CD14-positive monocyte (primary cell): Measurements from ENCODE around the gene BANK1. TPM values are rescaled to one million over a fixed set of nuclear protein-coding genes. Genes with fewer than 3 reads are reported as not detected.

Experiments used
- DNase-seq, 3 donors: peaks; one replicate each; pipeline ENCODE4 v3.0.0-alpha.2; 2011 to 2022
- H2AFZ ChIP-seq: 2 replicates; pipeline ENCODE4 v1.6.0; 2012; ENCODE audit warnings: mild to moderate bottlenecking, low read depth, low read length, inconsistent platforms; ENCODE audit not compliant: insufficient read depth, poor library complexity, severe bottlenecking
- H3K27ac ChIP-seq, 2 donors: 1 replicate in 1 of 2; 2 replicates in 1 of 2; pipeline ENCODE4 v1.5.1; 2012 to 2013; ENCODE audit warnings: low read length in 2 of 2, control low read depth in 1 of 2, inconsistent platforms in 1 of 2, low read depth in 1 of 2, mild to moderate bottlenecking in 1 of 2
- H3K27me3 ChIP-seq, 2 donors: one replicate each; pipeline versions ENCODE4 v1.6.0 to v1.6.1; 2011 to 2013; ENCODE audit warnings: low read length in 2 of 2; ENCODE audit not compliant: control insufficient read depth in 2 of 2, insufficient read depth in 2 of 2
- H3K36me3 ChIP-seq, 2 donors: replicated peaks in 1 of 2; 1 replicate in 1 of 2; 2 replicates in 1 of 2; pipeline versions ENCODE4 v1.5.1 to v1.6.1; 2012 to 2013; ENCODE audit warnings: low read length in 2 of 2, control low read depth in 1 of 2, inconsistent platforms in 1 of 2, mild to moderate bottlenecking in 1 of 2; ENCODE audit not compliant: insufficient read depth in 2 of 2, control insufficient read depth in 1 of 2
- H3K4me1 ChIP-seq, 2 donors: 1 replicate in 1 of 2; 2 replicates in 1 of 2; pipeline versions ENCODE4 v1.5.1 to v1.6.1; 2012 to 2013; ENCODE audit warnings: low read length in 2 of 2, control low read depth in 1 of 2, inconsistent platforms in 1 of 2, mild to moderate bottlenecking in 1 of 2, moderate library complexity in 1 of 2; ENCODE audit not compliant: insufficient read depth in 2 of 2, control insufficient read depth in 1 of 2
- H3K4me2 ChIP-seq: replicated peaks from 2 replicates; pipeline ENCODE3; 2012; ENCODE audit warnings: low read length, moderate library complexity, mild to moderate bottlenecking; ENCODE audit not compliant: poor library complexity, severe bottlenecking; ENCODE audit errors: extremely low read depth
- H3K4me3 ChIP-seq, 3 experiments: fragments of 200-600 bp in 1 of 3; sonication (generic) in 1 of 3; replicated peaks in 1 of 3; 1 replicate in 2 of 3; 2 replicates in 1 of 3; pipeline ENCODE4 v1.5.1; 2011 to 2013; ENCODE audit warnings: low read length in 3 of 3, mild to moderate bottlenecking in 3 of 3, control low read depth in 2 of 3, low read depth in 2 of 3, inconsistent platforms in 1 of 3, moderate library complexity in 1 of 3
- H3K79me2 ChIP-seq: 2 replicates; pipeline ENCODE4 v1.6.0; 2012; ENCODE audit warnings: mild to moderate bottlenecking, control low read depth, inconsistent platforms, low read length, moderate library complexity; ENCODE audit not compliant: insufficient read depth
- H3K9ac ChIP-seq: 2 replicates; pipeline ENCODE4 v1.6.0; 2017; ENCODE audit warnings: low read length, mild to moderate bottlenecking; ENCODE audit not compliant: insufficient read depth, poor library complexity, severe bottlenecking
- H3K9me3 ChIP-seq, 2 donors: replicated peaks in 1 of 2; 1 replicate in 1 of 2; 2 replicates in 1 of 2; pipeline versions ENCODE4 v1.5.1 to v1.6.1; 2012 to 2013; ENCODE audit warnings: low read length in 2 of 2, control low read depth in 1 of 2; ENCODE audit not compliant: control insufficient read depth in 1 of 2, insufficient read depth in 1 of 2
- H4K20me1 ChIP-seq: 2 replicates; pipeline ENCODE4 v1.6.0; 2012; ENCODE audit warnings: mild to moderate bottlenecking, low read length, control low read depth, moderate library complexity; ENCODE audit not compliant: insufficient read depth
- H3K27ac Mint-ChIP-seq, 7 donors: one replicate each; pipeline ENCODE4 v1.8.0; 2020; ENCODE audit warnings: mild to moderate bottlenecking in 7 of 7, mixed read lengths in 7 of 7, moderate library complexity in 6 of 7, inconsistent platforms in 2 of 7
- H3K27me3 Mint-ChIP-seq, 3 donors: one replicate each; pipeline ENCODE4 v1.8.0; 2021 to 2022; ENCODE audit warnings: low read depth in 3 of 3, mild to moderate bottlenecking in 3 of 3, mixed read lengths in 3 of 3, moderate library complexity in 3 of 3, inconsistent platforms in 1 of 3
- H3K36me3 Mint-ChIP-seq, 2 donors: one replicate each; pipeline ENCODE4 v1.8.0; 2020; ENCODE audit warnings: mixed read lengths in 2 of 2, inconsistent platforms in 1 of 2, mild to moderate bottlenecking in 1 of 2
- H3K4me1 Mint-ChIP-seq: one replicate; pipeline ENCODE4 v1.8.0; 2020; ENCODE audit warnings: mild to moderate bottlenecking, mixed read lengths
- H3K4me3 Mint-ChIP-seq, 2 donors: one replicate each; pipeline ENCODE4 v1.8.0; 2020; ENCODE audit warnings: mild to moderate bottlenecking in 2 of 2, mixed read lengths in 2 of 2, moderate library complexity in 1 of 2
- H3K9me3 Mint-ChIP-seq, 7 donors: one replicate each; pipeline ENCODE4 v1.8.0; 2020 to 2022; ENCODE audit warnings: mixed read lengths in 7 of 7, mild to moderate bottlenecking in 6 of 7, moderate library complexity in 6 of 7, inconsistent platforms in 2 of 7
- CTCF ChIP-seq: fragments of 200-600 bp; IDR thresholded peaks from one replicate; pipeline ENCODE4 v1.8.0; 2022; ENCODE audit warnings: antibody characterized with exemption, mild to moderate bottlenecking
- whole genome bisulfite sequencing: methylation state at CpG from one replicate; pipeline ENCODE4 v1.1.5; 2013; ENCODE audit warnings: missing lambda C conversion rate; ENCODE audit not compliant: insufficient coverage; 5-methylcytosine and 5-hydroxymethylcytosine counted together
- intact Hi-C, 2 donors: fragments of 100-400 bp; cut with micrococcal nuclease; formaldehyde crosslinking; loops; one replicate each; pipeline versions ENCODE4 v1.15.0 to v1.15.1; 2023
- polyA plus RNA-seq, 3 donors: library from polyadenylated mRNA; depleted of rRNA in 1 of 3; unstranded in 2 of 3; stranded (reverse) in 1 of 3; fragments of 300-500 nt in 2 of 3; fragments of >200 nt in 1 of 3; fragmentation: Illumina TruSeq in 2 of 3; gene quantifications; 1 replicate in 2 of 3; 2 replicates in 1 of 3; pipeline ENCODE4 v1.2.3, GENCODE V29; 2012 to 2021

Gene BANK1
- polyA plus RNA-seq, 3 donors: 2.6 to 5.2 (median 2.9) TPM

- H3K4me1 ChIP-seq: peaks cover 0 to 8% of the 10 kb centered on the region in 2 donors
- intact Hi-C loops: no loop called here
- H3K36me3 ChIP-seq: no peaks in the 10 kb centered on the region
- Mint-ChIP-seq H3K4me1 (peaks cover 11% of the 10 kb centered on the region), H3K27me3 (no peaks in the 10 kb centered on the region), H3K27ac (no peak overlapping the region), H3K9me3 (peaks cover 0 to 5% (median 2%) of the 10 kb centered on the region in 7 donors), H3K4me3 (no peak overlapping the region), H3K36me3 (no peaks in the 10 kb centered on the region)
- no peak for DNase-seq
- peak overlapping the region; percentile 30 for H3K4me2 ChIP-seq
- H3K79me2 ChIP-seq: no peaks in the 10 kb centered on the region
- H2AFZ ChIP-seq: no peak overlapping the region
- H4K20me1 ChIP-seq: no peaks in the 10 kb centered on the region
- WGBS: no CpG with 5 or more reads among the region's 5 CpGs
- no peak overlapping the region for H3K9ac ChIP-seq
- H3K27ac ChIP-seq: peak overlapping the region in 1 of 2 donors; percentile 16
- H3K4me3 ChIP-seq: peak overlapping the region in 1 of 3 experiments; percentile 12
- no peaks in the 10 kb centered on the region for H3K9me3 ChIP-seq
- TF ChIP-seq CTCF: no peak
- H3K27me3 ChIP-seq: no peaks in the 10 kb centered on the region
Observed at GRCh38 chr4:102036619-102037376, 246.3 kb downstream of the BANK1 start.

GRCh38 chr4:102037566-102037965, 247.0 kb downstream of the BANK1 start:
- TF ChIP-seq CTCF: no peak
- Histone ChIP-seq H3K36me3 (no peaks in the 10 kb centered on the region), H3K79me2 (no peaks in the 10 kb centered on the region), H3K9ac (no peak overlapping the region), H4K20me1 (no peaks in the 10 kb centered on the region), H2AFZ (peak overlapping the region; percentile 30), H3K4me3 (peak overlapping the region in 1 of 3 experiments; percentile 12), H3K4me1 (peaks cover 0 to 8% of the 10 kb centered on the region in 2 donors), H3K9me3 (no peaks in the 10 kb centered on the region), H3K27me3 (no peaks in the 10 kb centered on the region), H3K27ac (peak overlapping the region in 1 of 2 donors; percentile 16), H3K4me2 (peak overlapping the region; percentile 30)
- no peak for DNase-seq
- intact Hi-C loops: no loop called here
- H3K4me3 Mint-ChIP-seq: peak overlapping the region in 1 of 2 donors; percentile 36
- peak overlapping the region in 3 of 7 donors; percentile 6 to 43 (median 27) for H3K27ac Mint-ChIP-seq
- H3K27me3 Mint-ChIP-seq: no peaks in the 10 kb centered on the region
- peaks cover 0 to 5% (median 0%) of the 10 kb centered on the region in 7 donors for H3K9me3 Mint-ChIP-seq
- peaks cover 11% of the 10 kb centered on the region for H3K4me1 Mint-ChIP-seq
- WGBS: no CpG with 5 or more reads among the region's 2 CpGs
- no peaks in the 10 kb centered on the region for H3K36me3 Mint-ChIP-seq
